GM12872 (cell line): Measurements from ENCODE around the gene CCDC171.

Experiments used
- CTCF ChIP-seq: IDR thresholded peaks from 3 replicates; pipeline ENCODE4 v1.5.1; 2011; ENCODE audit warnings: low read depth, mild to moderate bottlenecking, low read length, moderate library complexity; ENCODE audit not compliant: insufficient read depth

CCDC171 gene

GRCh38 chr9:15714746-15715145, 161.9 kb downstream of the CCDC171 start:
- TF ChIP-seq CTCF, result no peak

GRCh38 chr9:15717290-15717967, 164.6 kb downstream of the CCDC171 start:
- TF ChIP-seq CTCF, result no peak

GRCh38 chr9:15718423-15718822, 165.6 kb downstream of the CCDC171 start:
- no peak for TF ChIP-seq CTCF

GRCh38 chr9:15720861-15721260, 168.0 kb downstream of the CCDC171 start:
- TF ChIP-seq CTCF, result no peak

- no peak for TF ChIP-seq CTCF
Measured at GRCh38 chr9:15722888-15723287, 170.0 kb downstream of the CCDC171 start.

GRCh38 chr9:15724016-15724415, 171.2 kb downstream of the CCDC171 start:
- no peak for TF ChIP-seq CTCF

- TF ChIP-seq CTCF, result no peak
Measured at GRCh38 chr9:15724612-15725011, 171.8 kb downstream of the CCDC171 start.
